Measurements from ENCODE around the gene CDON. TPM values are rescaled to one million over a fixed set of nuclear protein-coding genes. Genes with fewer than 3 reads are reported as not detected.
A peak's percentile ranks its signal among the peaks of the same experiment; 100 is the strongest.

CDON gene
- total and polyA plus RNA-seq, 3 experiments from 2014 or later: 1.7 to 2.0 TPM; not detected in 1

- Mint-ChIP-seq H3K4me3 (no peak overlapping the region), H3K27ac (no peak overlapping the region), H3K9me3 (no peaks in the 10 kb centered on the region), H3K27me3 (peaks cover 3 to 7% of the 10 kb centered on the region in 2 donors), H3K4me1 (peaks cover 13 to 18% (median 13%) of the 10 kb centered on the region in 3 donors), H3K36me3 (no peaks in the 10 kb centered on the region)
- no peaks in the 10 kb centered on the region for H3K36me3 ChIP-seq (ENCODE audit: insufficient read depth, low read length)
- H3K9me3 ChIP-seq (ENCODE audit: low read length): no peaks in the 10 kb centered on the region
- ChIA-PET POLR2A (no interaction called here), CTCF (no interaction called here)
- no peaks in the 10 kb centered on the region for H3K27me3 ChIP-seq (ENCODE audit: insufficient read depth, low read length, poor library complexity, severe bottlenecking)
- no peak overlapping the region for H3K27ac ChIP-seq (ENCODE audit: low read depth, low read length)
- peaks cover 17% of the 10 kb centered on the region for H3K4me1 ChIP-seq (ENCODE audit: insufficient read depth, low read length)
- H3K4me3 ChIP-seq (ENCODE audit: low read length): no peak overlapping the region
- no peak for DNase-seq
Measured at GRCh38 chr11:126079621-126080124, 17.0 kb upstream of the CDON start.

GRCh38 chr11:126076641-126077040 lies 14.0 kb upstream of the CDON start:
- no peaks in the 10 kb centered on the region for H3K4me1 ChIP-seq (ENCODE audit: insufficient read depth, low read length)
- H3K27ac ChIP-seq (ENCODE audit: low read depth, low read length): no peak overlapping the region
- no peaks in the 10 kb centered on the region for H3K36me3 ChIP-seq (ENCODE audit: insufficient read depth, low read length)
- no peak for DNase-seq
- peak overlapping the region in 1 of 7 donors; percentile 32 for H3K4me3 Mint-ChIP-seq
- H3K4me1 Mint-ChIP-seq: no peaks in the 10 kb centered on the region
- no peak overlapping the region for H3K4me3 ChIP-seq (ENCODE audit: low read length)
- no peaks in the 10 kb centered on the region for H3K36me3 Mint-ChIP-seq
- H3K9me3 ChIP-seq (ENCODE audit: low read length): no peaks in the 10 kb centered on the region
- H3K27me3 Mint-ChIP-seq: peaks cover 1 to 11% of the 10 kb centered on the region in 2 donors
- CTCF ChIA-PET: interaction anchor here (0.7 kb wide), 1 partner anchor 8 kb away, joined by 3 read pairs; no protein-coding TSS in a partner anchor
- no peaks in the 10 kb centered on the region for H3K9me3 Mint-ChIP-seq
- POLR2A ChIA-PET: no interaction called here
- H3K27me3 ChIP-seq (ENCODE audit: insufficient read depth, low read length, poor library complexity, severe bottlenecking): no peaks in the 10 kb centered on the region
- no peak overlapping the region for H3K27ac Mint-ChIP-seq

- CTCF ChIA-PET: no interaction called here
Measured at GRCh38 chr11:126072801-126073594, 10.3 kb upstream of the CDON start.

GRCh38 chr11:126072141-126072741 lies 9.6 kb upstream of the CDON start:
- H3K36me3 ChIP-seq (ENCODE audit: insufficient read depth, low read length): no peaks in the 10 kb centered on the region
- ChIA-PET POLR2A (no interaction called here), CTCF (no interaction called here)
- no peaks in the 10 kb centered on the region for H3K9me3 Mint-ChIP-seq
- H3K4me3 Mint-ChIP-seq: no peak overlapping the region
- peaks cover 3% of the 10 kb centered on the region for H3K27me3 ChIP-seq (ENCODE audit: insufficient read depth, low read length, poor library complexity, severe bottlenecking)
- no peak overlapping the region for H3K4me3 ChIP-seq (ENCODE audit: low read length)
- H3K4me1 Mint-ChIP-seq: no peaks in the 10 kb centered on the region
- no peak for DNase-seq
- no peak overlapping the region for H3K27ac Mint-ChIP-seq
- H3K27ac ChIP-seq (ENCODE audit: low read depth, low read length): no peak overlapping the region
- H3K27me3 Mint-ChIP-seq: peaks cover 3 to 26% of the 10 kb centered on the region in 2 donors
- H3K9me3 ChIP-seq (ENCODE audit: low read length): no peaks in the 10 kb centered on the region
- no peaks in the 10 kb centered on the region for H3K4me1 ChIP-seq (ENCODE audit: insufficient read depth, low read length)
- H3K36me3 Mint-ChIP-seq: no peaks in the 10 kb centered on the region

More at GRCh38 chr11:126072801-126073594, 10.3 kb upstream of the CDON start:
- no peak overlapping the region for H3K27ac Mint-ChIP-seq
- no peak overlapping the region for H3K4me3 Mint-ChIP-seq
- H3K4me1 ChIP-seq (ENCODE audit: insufficient read depth, low read length): no peaks in the 10 kb centered on the region
- no peaks in the 10 kb centered on the region for H3K9me3 Mint-ChIP-seq
- peaks cover 3 to 19% of the 10 kb centered on the region in 2 donors for H3K27me3 Mint-ChIP-seq
- H3K36me3 Mint-ChIP-seq: no peaks in the 10 kb centered on the region
- H3K4me1 Mint-ChIP-seq: no peaks in the 10 kb centered on the region
- DNase-seq: no peak
- H3K4me3 ChIP-seq (ENCODE audit: low read length): no peak overlapping the region
- H3K9me3 ChIP-seq (ENCODE audit: low read length): no peaks in the 10 kb centered on the region
- no peak overlapping the region for H3K27ac ChIP-seq (ENCODE audit: low read depth, low read length)
- peaks cover 3% of the 10 kb centered on the region for H3K27me3 ChIP-seq (ENCODE audit: insufficient read depth, low read length, poor library complexity, severe bottlenecking)
- POLR2A ChIA-PET: no interaction called here
- H3K36me3 ChIP-seq (ENCODE audit: insufficient read depth, low read length): no peaks in the 10 kb centered on the region

- Histone ChIP-seq H3K4me3 (ENCODE audit: low read length) (peak overlapping the region; percentile 44), H3K36me3 (ENCODE audit: insufficient read depth, low read length) (no peaks in the 10 kb centered on the region), H3K27me3 (ENCODE audit: insufficient read depth, low read length, poor library complexity, severe bottlenecking) (peaks cover 6% of the 10 kb centered on the region), H3K4me1 (ENCODE audit: insufficient read depth, low read length) (peaks cover 11% of the 10 kb centered on the region), H3K27ac (ENCODE audit: low read depth, low read length) (no peak overlapping the region), H3K9me3 (ENCODE audit: low read length) (no peaks in the 10 kb centered on the region)
- CTCF ChIA-PET: no interaction called here
- DNase-seq: no peak
- Mint-ChIP-seq H3K9me3 (peaks cover 0 to 2% (median 0%) of the 10 kb centered on the region in 5 donors), H3K4me1 (peaks cover 10 to 15% (median 15%) of the 10 kb centered on the region in 3 donors), H3K27me3 (peaks cover 2 to 34% of the 10 kb centered on the region in 2 donors), H3K36me3 (peaks cover 0 to 2% (median 0%) of the 10 kb centered on the region in 3 donors), H3K27ac (peak overlapping the region in 3 of 8 donors; percentile 73 to 92 (median 90)), H3K4me3 (peak overlapping the region; percentile 85 to 96 (median 88))
- POLR2A ChIA-PET: no interaction called here
Measured at GRCh38 chr11:126063507-126063852, 814 bp upstream of the CDON start.

- Mint-ChIP-seq H3K27ac (peak overlapping the region in 3 of 8 donors; percentile 24 to 75 (median 49)), H3K4me1 (peaks cover 10 to 15% (median 15%) of the 10 kb centered on the region in 3 donors), H3K27me3 (peaks cover 2 to 25% of the 10 kb centered on the region in 2 donors), H3K36me3 (peaks cover 0 to 2% (median 0%) of the 10 kb centered on the region in 3 donors), H3K9me3 (peaks cover 0 to 2% (median 0%) of the 10 kb centered on the region in 5 donors), H3K4me3 (peak overlapping the region; percentile 80 to 92 (median 86))
- ChIA-PET POLR2A (no interaction called here), CTCF (no interaction called here)
- Histone ChIP-seq H3K4me3 (ENCODE audit: low read length) (peak overlapping the region; percentile 37), H3K36me3 (ENCODE audit: insufficient read depth, low read length) (no peaks in the 10 kb centered on the region), H3K27me3 (ENCODE audit: insufficient read depth, low read length, poor library complexity, severe bottlenecking) (peaks cover 8% of the 10 kb centered on the region), H3K27ac (ENCODE audit: low read depth, low read length) (no peak overlapping the region), H3K4me1 (ENCODE audit: insufficient read depth, low read length) (peaks cover 11% of the 10 kb centered on the region), H3K9me3 (ENCODE audit: low read length) (no peaks in the 10 kb centered on the region)
- DNase-seq: peak in 3 of 5 donors; percentile 10 to 56 (median 14)
Measured at GRCh38 chr11:126061707-126062678, 673 bp downstream of the CDON start.

GRCh38 chr11:126060757-126061171 lies 1.9 kb downstream of the CDON start:
- Histone ChIP-seq H3K9me3 (ENCODE audit: low read length) (no peaks in the 10 kb centered on the region), H3K27me3 (ENCODE audit: insufficient read depth, low read length, poor library complexity, severe bottlenecking) (peaks cover 8% of the 10 kb centered on the region), H3K27ac (ENCODE audit: low read depth, low read length) (no peak overlapping the region), H3K36me3 (ENCODE audit: insufficient read depth, low read length) (no peaks in the 10 kb centered on the region), H3K4me3 (ENCODE audit: low read length) (no peak overlapping the region), H3K4me1 (ENCODE audit: insufficient read depth, low read length) (peaks cover 11% of the 10 kb centered on the region)
- Mint-ChIP-seq H3K27ac (peak overlapping the region in 1 of 8 donors; percentile 56), H3K36me3 (peaks cover 0 to 2% (median 0%) of the 10 kb centered on the region in 3 donors), H3K9me3 (peaks cover 0 to 2% (median 0%) of the 10 kb centered on the region in 5 donors), H3K4me3 (peak overlapping the region in 3 of 7 donors; percentile 9 to 71 (median 50)), H3K27me3 (peaks cover 5 to 31% of the 10 kb centered on the region in 2 donors), H3K4me1 (peaks cover 10 to 15% (median 15%) of the 10 kb centered on the region in 3 donors)
- ChIA-PET CTCF (no interaction called here), POLR2A (no interaction called here)
- no peak for DNase-seq
